ENCODE measurements around the gene FCMR.

FCMR gene

GRCh38 chr1:206922524-206922923 is 783 bp upstream of the FCMR start:
- Histone ChIP-seq H3K9me3 (ENCODE audit: severe bottlenecking) (no peaks in the 10 kb centered on the region), H3K27ac (ENCODE audit: poor library complexity, severe bottlenecking) (no peak overlapping the region), H3K4me3 (ENCODE audit: severe bottlenecking) (no peak overlapping the region), H3K27me3 (ENCODE audit: insufficient read depth, poor library complexity, severe bottlenecking) (no peaks in the 10 kb centered on the region), H3K36me3 (ENCODE audit: low read depth) (no peaks in the 10 kb centered on the region), H3K4me1 (ENCODE audit: insufficient read depth, poor library complexity, severe bottlenecking) (no peaks in the 10 kb centered on the region)
- ATAC-seq (ENCODE audit: low read depth) (no peak), DNase-seq (ENCODE audit: low spot score) (no peak)
- TF ChIP-seq, protein P1, sequence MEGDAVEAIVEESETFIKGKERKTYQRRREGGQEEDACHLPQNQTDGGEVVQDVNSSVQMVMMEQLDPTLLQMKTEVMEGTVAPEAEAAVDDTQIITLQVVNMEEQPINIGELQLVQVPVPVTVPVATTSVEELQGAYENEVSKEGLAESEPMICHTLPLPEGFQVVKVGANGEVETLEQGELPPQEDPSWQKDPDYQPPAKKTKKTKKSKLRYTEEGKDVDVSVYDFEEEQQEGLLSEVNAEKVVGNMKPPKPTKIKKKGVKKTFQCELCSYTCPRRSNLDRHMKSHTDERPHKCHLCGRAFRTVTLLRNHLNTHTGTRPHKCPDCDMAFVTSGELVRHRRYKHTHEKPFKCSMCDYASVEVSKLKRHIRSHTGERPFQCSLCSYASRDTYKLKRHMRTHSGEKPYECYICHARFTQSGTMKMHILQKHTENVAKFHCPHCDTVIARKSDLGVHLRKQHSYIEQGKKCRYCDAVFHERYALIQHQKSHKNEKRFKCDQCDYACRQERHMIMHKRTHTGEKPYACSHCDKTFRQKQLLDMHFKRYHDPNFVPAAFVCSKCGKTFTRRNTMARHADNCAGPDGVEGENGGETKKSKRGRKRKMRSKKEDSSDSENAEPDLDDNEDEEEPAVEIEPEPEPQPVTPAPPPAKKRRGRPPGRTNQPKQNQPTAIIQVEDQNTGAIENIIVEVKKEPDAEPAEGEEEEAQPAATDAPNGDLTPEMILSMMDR (IDR thresholded peaks at IDR 0.05; ENCODE audit: poor library complexity, severe bottlenecking), result no peak

DNA sequence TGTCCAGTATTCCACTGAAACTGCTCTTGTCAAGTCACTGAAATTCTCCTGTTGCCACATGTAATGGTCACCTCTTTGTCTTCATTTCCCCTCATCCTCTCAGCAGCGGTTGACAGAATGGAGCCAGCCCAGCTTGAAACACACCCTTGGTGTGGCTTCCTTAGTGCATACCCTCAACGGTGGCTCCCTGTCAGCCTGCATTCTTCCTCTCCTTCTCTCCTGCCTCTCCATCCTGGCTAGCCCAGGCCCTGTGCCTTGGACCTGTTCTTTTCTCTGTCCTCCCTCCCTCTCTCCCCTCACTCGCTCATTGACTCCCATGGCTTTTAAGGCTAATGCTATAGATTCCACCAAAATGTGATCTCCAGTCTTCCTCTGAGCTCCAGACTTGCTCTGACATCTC is 3.7 kb downstream of the FCMR start:
- DNase-seq (ENCODE audit: low spot score), result no peak
- Histone ChIP-seq H3K27ac (ENCODE audit: poor library complexity, severe bottlenecking) (no peak overlapping the region), H3K4me3 (ENCODE audit: severe bottlenecking) (no peak overlapping the region), H3K9me3 (ENCODE audit: severe bottlenecking) (no peaks in the 10 kb centered on the region), H3K27me3 (ENCODE audit: insufficient read depth, poor library complexity, severe bottlenecking) (no peaks in the 10 kb centered on the region), H3K36me3 (ENCODE audit: low read depth) (no peaks in the 10 kb centered on the region), H3K4me1 (ENCODE audit: insufficient read depth, poor library complexity, severe bottlenecking) (no peaks in the 10 kb centered on the region)
- no peak for ATAC-seq (ENCODE audit: low read depth)
- TF ChIP-seq, protein P1 (IDR thresholded peaks at IDR 0.05; ENCODE audit: poor library complexity, severe bottlenecking), result no peak

DNA sequence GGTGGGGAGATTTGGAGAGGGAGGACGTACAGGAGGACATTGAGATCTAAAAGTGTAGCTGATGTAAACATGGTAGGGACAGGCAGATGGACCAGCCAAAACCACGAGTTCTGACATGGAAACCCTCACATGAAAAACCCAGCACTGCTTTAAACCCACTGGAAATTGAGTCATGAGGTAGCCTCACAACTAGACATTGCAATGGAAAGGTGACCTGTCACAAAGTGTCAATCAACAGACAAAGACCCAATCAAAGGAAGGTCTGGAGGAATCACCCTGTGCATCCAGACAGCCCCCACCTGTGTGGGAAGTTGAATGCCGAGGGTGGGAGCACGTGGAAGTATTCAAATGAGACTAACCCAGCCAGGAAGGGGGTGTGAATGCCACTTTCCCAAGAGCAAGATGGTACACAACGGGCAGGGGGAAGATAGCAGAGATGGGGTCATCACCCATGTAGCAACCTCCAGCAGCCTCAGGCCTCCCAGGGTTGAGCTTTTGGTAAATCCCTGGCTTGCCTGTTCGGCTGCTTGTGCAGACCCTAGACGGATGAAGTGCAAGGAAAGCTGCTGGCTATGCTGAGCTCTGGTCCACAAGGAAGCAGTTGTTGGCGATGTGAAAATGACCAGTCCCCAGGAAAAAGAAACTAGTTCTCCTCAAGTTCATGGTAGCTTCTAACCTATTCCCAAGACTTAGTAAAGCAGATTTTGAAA is 5.6 kb downstream of the FCMR start:
- Histone ChIP-seq H3K4me3 (ENCODE audit: severe bottlenecking) (no peak overlapping the region), H3K27me3 (ENCODE audit: insufficient read depth, poor library complexity, severe bottlenecking) (no peaks in the 10 kb centered on the region), H3K36me3 (ENCODE audit: low read depth) (no peaks in the 10 kb centered on the region), H3K27ac (ENCODE audit: poor library complexity, severe bottlenecking) (no peak overlapping the region), H3K9me3 (ENCODE audit: severe bottlenecking) (no peaks in the 10 kb centered on the region), H3K4me1 (ENCODE audit: insufficient read depth, poor library complexity, severe bottlenecking) (no peaks in the 10 kb centered on the region)
- DNase-seq (ENCODE audit: low spot score), result no peak
- TF ChIP-seq, protein P1 (IDR thresholded peaks at IDR 0.05; ENCODE audit: poor library complexity, severe bottlenecking), result no peak
- ATAC-seq (ENCODE audit: low read depth), result no peak

DNA sequence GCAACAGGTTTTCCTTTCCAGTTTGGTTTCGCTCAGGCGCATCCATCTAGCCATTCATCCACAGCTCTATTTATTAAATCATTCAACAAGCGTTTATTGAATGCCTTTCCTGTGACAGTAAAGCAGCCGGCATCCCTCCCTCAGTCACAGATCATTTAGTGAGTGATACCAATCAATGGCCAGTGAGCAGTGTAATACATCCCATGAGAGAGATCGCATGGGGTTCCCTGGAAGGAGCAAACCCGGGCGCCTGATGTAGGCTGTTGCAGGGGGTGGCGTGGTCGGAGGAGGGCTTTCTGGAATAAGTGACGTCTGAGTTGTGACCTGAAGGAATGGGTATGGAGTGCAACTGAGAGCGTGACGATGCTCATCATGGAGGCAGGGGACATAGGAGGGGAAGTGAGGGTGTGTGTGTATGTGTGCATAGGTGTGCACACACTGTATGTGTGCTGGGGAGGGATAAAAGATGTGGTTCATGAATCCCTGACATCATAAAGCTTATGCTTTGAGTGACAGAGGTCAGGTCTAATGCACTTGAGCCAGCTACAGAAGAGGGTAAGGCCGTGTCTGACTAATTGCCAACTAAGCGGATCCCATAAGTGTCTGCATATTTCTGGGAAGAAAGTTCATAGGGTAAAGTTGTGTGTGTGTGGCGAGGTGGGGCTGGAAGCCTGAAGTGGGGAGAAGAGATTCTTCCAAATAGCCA is 6.6 kb downstream of the FCMR start:
- no peaks in the 10 kb centered on the region for H3K9me3 ChIP-seq (ENCODE audit: severe bottlenecking)
- no peaks in the 10 kb centered on the region for H3K27me3 ChIP-seq (ENCODE audit: insufficient read depth, poor library complexity, severe bottlenecking)
- H3K4me3 ChIP-seq (ENCODE audit: severe bottlenecking), result no peak overlapping the region
- no peaks in the 10 kb centered on the region for H3K36me3 ChIP-seq (ENCODE audit: low read depth)
- no peak for DNase-seq (ENCODE audit: low spot score)
- no peaks in the 10 kb centered on the region for H3K4me1 ChIP-seq (ENCODE audit: insufficient read depth, poor library complexity, severe bottlenecking)
- ATAC-seq (ENCODE audit: low read depth), result no peak
- TF ChIP-seq, protein P1 (IDR thresholded peaks at IDR 0.05; ENCODE audit: poor library complexity, severe bottlenecking), result no peak
- H3K27ac ChIP-seq (ENCODE audit: poor library complexity, severe bottlenecking), result no peak overlapping the region

Data from RWPE2 (cell line).